ENCODE data around the gene SLC9B2.

SLC9B2 gene

GRCh38 chr4:103075435-103075893 is 1.1 kb downstream of the SLC9B2 start:
- DNase-seq = peak in 1 of 2 experiments; percentile 22

DNA sequence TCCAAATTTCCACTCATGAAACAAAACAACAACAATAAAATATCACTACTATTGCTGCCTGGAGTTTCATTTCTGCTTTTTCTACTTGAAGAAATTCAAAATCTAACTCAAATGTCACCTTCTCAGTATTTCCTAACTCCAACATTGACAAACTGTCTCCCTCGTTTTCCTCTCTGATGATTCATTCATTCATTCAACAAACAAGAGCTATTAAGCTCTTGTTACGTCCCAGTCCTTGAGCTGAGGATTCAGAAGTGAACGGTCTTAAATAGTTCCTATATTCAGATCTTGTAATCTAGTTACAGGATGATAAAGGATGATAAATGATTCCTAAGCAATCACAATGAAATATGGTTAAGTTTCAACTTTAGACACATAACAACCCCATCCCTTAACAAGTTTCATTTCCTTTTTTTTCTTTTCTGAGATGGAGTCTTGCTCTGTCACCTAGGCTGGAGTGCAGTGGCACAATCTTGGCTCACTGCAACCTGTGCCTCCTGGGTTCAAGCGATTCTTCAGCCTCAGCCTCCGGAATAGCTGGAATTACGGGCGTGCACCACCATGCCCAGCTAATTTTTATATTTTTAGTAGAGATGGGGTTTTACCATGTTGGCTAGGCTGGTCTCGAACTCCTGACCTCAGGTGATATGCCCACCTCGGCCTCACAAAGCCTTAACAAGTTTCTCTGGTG is 1.7 kb downstream of the SLC9B2 start:
- no peak for DNase-seq

DNA sequence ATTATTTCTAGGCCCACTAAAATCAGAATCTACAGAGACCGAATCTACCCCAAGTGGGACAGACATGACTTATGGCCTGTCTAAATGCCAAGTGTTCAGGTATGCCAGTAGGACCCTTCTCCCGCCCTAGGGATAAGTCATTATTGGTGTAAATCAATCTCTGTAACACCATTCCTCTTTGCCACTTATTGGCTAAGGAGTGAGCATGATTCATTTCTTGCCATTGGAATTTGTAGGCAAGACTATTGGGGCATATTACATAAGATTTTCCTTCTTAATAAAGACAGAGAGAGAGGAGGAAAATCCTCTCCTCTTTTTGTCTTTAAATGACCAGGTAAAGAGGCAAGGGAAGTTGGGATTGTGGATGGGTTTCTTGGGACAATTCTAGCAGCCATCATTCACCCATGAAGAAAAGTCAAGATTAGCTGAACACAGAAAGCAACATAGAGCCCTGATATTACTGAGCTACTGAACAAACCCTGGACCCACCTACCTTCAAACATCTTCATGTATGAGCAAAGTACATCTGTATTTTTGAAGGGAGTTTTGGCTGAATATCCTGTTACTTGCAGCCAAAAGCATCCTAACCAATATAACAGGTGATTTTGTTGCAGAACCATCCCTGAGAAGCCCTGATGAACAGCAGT is 2.6 kb downstream of the SLC9B2 start:
- DNase-seq = no peak

- no peak for DNase-seq
These were observed 8.6 kb downstream of the SLC9B2 start for GRCh38 chr4:103067841-103068547.

DNA sequence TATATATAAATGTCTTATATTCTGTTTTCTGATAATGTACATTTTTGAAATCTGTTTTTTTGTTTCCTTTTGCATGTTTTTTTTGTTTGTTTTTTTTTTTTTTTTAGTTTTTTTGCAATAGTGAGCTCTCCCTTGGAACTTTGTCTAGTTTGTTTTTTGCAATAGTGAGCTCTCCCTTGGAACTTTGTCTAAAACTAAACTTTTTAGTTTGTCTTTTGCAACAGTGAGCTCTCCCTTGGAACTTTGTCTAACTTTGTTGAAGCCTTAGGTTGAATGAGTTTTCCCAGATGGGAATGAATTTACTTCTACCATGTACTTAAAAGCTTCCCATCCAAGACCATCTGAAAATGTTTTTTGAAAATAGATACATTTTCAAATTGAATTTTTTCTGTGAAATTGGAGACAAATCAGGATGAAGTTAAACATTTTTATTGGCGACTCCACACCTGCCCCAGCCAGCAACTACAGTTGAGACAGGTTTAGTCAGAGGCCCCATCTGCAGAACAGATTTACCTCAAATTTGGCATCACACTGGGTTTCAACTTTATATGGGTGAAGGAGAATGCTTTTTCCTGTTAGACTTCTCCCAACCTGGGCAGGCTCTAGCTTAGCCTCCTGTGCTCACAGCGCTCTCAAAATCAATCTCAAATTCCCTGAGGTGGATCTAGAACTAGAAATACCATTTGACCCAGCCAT is 16.0 kb downstream of the SLC9B2 start:
- no peak for DNase-seq

DNA sequence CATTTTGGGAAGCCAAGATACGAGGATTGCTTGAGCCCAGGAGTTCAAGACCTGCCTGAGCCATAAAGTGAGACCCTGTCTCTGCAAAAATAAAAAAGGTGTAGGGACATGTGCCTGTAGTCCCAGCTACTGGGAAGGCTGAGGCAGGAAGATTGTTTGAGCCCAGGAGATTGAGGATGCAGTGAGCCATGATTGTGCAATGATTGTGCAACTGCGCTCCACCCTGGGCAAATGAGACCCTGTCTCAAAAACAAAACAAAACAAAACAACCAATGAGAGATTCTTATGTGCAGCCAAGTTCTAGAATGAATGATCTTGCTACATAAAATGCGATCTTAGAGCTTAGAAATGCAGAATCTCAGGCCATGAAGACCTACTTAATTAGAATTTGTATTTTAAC is 22.5 kb downstream of the SLC9B2 start:
- no peak for DNase-seq

DNA sequence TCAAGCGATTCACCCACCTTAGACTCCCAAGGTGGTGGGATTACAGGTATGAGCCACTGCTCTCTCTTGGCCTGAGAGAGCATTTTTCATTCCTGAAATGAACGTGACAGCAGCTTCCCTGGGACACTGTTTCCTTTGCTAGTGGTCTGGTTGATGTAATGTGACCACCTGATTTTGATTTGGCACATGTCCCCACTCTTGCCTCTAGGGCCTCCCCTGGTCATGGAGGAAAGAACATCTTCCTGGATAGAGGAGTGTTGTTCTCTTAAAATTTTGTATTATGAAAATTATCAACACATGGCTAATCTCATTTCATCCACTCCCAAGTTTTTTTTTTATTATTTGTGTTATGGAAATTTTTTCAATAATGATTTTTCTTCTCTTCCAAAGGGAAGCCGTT is 23.8 kb downstream of the SLC9B2 start:
- DNase-seq = no peak

DNA sequence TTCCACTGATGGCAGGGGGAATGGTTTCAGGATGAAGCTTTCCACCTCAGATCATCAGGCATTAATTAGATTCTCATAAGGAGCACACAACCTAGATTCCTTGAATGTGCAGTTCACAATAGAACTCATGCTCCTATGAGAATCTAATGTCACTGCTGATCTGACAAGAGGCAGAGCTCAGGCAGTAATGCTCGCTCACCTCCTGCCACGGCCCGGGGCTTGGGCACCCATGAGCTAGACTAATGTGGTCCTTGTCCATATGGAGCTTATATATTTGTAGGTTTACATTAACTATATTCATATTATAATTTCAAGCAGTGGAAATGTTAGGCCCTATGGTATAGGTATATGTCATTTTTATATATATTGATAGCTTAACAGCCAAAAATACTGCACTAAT is 24.4 kb downstream of the SLC9B2 start:
- DNase-seq = no peak

- no peak for DNase-seq
These were observed 25.7 kb downstream of the SLC9B2 start for GRCh38 chr4:103050736-103051436.

DNA sequence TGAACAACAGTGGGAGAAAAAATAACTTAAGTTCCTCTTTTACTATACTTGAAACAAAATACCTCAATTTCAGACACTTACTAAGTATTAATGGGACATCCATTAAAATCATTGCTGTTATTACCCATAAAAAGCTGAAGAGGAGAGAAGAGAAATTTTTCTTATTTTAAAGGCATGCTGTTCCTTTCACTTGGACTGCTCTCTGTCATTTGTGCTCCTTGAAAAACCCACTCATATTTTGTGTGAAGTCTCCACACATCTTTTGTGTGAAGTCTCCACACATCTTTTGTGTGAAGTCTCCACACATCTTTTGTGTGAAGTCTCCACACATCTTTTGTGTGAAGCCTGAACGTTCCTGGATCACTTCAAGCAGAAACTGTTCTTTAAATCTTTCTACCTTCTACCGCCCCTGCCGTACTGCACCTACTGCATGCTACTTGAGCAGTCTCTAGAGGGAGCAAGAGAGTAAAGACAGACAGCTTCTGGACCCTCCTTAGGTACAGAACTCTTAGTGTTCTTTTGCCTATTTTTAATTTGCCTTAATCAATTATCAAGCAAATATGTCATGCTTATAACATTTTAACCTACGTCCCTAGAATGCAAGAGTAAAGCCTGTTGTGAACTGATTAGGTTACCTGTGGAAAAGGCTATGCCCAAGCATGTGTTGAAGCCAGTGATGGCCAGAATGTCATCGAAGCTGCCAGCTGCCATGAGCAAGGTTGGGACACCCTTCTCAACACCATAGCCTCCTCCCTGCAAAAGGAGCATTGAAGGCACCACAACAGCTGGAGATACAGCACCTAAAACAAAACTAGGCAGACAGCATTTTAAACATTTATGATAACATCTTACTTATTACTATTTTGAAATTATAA is 29.9 kb downstream of the SLC9B2 start:
- peak in 1 of 2 experiments; percentile 5 for DNase-seq

GRCh38 chr4:103044183-103044582 is 32.4 kb downstream of the SLC9B2 start:
- no peak for DNase-seq

DNA sequence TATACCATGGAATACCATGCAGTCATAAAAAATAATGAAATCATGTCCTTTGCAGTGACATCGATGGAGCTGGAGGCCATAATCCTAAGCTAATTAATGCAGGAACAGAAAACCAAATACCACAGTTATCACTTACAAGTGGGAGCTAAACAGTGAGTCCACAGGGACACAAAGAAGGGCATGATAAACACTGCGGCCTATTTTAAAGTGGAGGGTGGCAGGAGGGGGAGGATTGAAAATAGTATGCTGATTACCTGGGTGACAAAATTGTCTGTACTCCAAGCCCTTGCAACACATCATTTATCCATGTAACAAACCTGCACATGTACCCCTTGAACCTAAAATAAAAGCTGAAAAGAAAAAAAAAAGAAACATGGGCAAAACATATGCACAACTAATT is 40.4 kb downstream of the SLC9B2 start:
- DNase-seq = no peak

DNA sequence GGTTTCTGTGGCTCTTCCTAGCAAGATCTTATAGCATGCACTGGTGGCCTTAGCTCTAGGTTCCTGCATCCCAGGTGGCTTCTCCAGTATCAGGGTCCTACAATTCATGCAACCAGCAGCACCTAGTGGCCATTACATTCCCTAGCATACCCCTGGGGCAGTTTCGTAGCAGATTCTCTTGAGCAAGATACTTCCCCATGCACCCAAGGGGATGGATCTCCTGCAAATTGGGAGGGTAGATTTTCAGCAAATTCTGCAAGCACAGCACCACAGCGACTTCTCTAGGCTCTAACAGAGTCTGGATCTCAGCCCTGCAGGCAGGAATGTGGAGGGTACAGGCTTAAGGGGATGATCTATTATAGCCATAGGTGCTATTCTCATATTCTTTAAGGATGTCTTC is 44.0 kb downstream of the SLC9B2 start:
- DNase-seq = peak in 1 of 2 experiments; percentile 36

DNA sequence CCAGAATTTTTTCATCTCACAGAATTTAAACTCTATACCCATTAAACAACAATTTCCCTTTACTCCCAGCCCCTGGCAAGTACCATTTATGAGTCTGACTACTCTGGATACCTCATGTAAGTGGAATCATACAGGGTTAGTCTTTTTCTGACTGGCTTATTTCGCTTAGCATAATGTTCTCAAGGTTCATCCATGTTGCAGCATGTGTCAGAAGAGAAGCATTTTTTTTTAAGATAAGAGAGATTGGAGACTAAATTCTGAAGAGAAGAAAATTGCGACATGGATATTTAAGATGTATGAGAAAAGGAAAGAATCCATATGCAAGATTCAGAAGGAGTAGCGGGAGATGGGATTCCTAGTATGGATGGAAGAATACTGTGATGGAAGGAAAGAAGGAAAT is 45.8 kb downstream of the SLC9B2 start:
- DNase-seq = no peak

- DNase-seq = no peak
These were observed 47.3 kb downstream of the SLC9B2 start for GRCh38 chr4:103029300-103029699.

GRCh38 chr4:103026868-103027267 is 49.7 kb downstream of the SLC9B2 start:
- DNase-seq = no peak

DNA sequence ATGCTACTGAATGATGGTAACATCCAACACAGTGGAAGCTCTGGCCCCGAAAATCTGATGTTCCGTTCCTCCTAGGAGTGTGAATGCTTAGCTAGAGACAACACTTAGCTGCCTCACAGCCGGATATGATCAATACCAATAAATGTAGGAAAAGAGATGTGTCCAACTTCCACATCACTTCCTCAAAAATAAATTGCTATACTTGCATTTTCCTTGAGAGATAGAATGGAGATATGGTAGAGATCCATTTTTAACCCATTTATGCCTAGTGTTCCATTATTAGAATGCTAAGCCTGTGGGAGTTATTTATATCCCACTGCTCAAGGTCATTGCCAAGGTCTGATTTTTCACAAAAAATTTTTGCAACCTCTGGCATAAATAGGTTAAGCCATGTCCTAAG is 51.6 kb downstream of the SLC9B2 start:
- no peak for DNase-seq

DNA sequence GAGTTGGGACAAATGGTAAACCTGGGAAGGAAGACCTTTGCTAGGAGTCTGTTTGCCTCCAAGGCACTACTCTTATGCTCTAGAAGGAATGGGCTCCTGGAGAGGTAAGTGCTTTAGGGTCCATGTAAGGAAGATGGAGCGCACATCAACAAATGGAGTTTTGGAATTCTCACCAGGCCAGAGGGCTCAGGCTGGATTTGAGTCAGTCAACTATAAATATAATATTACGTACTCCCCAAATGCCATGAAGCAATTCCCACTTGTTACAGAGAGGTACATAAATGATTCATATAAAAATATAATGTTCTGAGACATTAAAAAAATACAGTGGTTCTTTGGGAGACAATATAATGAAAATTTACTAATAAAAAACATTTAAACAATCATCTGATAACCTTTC is 55.4 kb downstream of the SLC9B2 start:
- no peak for DNase-seq

GRCh38 chr4:103019308-103020124 is 57.0 kb downstream of the SLC9B2 start, which contains the start of gene SLC9B1:
SLC9B1 (minus strand) TSS chr4:103019705; CDS start chr4:102991711, 27,994 bp downstream.
- peak in 1 of 2 experiments; percentile 5 for DNase-seq
